AG04450 (cell line): ENCODE results near the gene CACNA1C. TPM values are rescaled to one million over a fixed set of nuclear protein-coding genes. Genes with fewer than 3 reads are reported as not detected.

ENCODE experiments used
- CTCF ChIA-PET: fragments of 300-600, 350-600 bp; formaldehyde crosslinking; extraction: SDS; loops from one replicate; lab custom pipeline; 2022; ENCODE audit warnings: antibody characterized with exemption, inconsistent platforms; lab: Charles Lee
- POLR2A ChIA-PET: fragments of 350-600 bp; formaldehyde crosslinking; extraction: SDS; loops from one replicate; lab custom pipeline; 2021; ENCODE audit warnings: antibody characterized with exemption, inconsistent platforms; lab: Yijun Ruan, JAX
- DNase-seq: peaks from one replicate; pipeline ENCODE4 v3.0.0-alpha.2; 2011; ENCODE audit warnings: low read depth, low spot score
- H3K27ac ChIP-seq: one replicate; pipeline ENCODE4 v1.5.1; 2012; ENCODE audit warnings: low read depth, low read length, control low read depth
- H3K27me3 ChIP-seq: one replicate; pipeline ENCODE4 v1.6.0; 2012; ENCODE audit warnings: low read length; ENCODE audit not compliant: control insufficient read depth, insufficient read depth
- H3K4me3 ChIP-seq: 2 replicates; pipeline ENCODE4 v1.5.1; 2011; ENCODE audit warnings: mild to moderate bottlenecking, low read depth, low read length, control low read depth
- H3K9me3 ChIP-seq: 2 replicates; pipeline ENCODE4 v1.5.1; 2012; ENCODE audit warnings: low read length; ENCODE audit not compliant: control insufficient read depth, insufficient read depth
- polyA plus RNA-seq: library from polyadenylated mRNA; depleted of rRNA; stranded (reverse); fragments of >200 nt; gene quantifications from 2 replicates; pipeline ENCODE4 v1.2.3, GENCODE V29; 2011
- TF ChIP-seq, protein P1 (sequence below): IDR thresholded peaks from 2 replicates; pipeline ENCODE4 v1.5.1; 2011; ENCODE audit warnings: low read depth, low read length, control low read depth, inconsistent platforms

Gene CACNA1C
- polyA plus RNA-seq, 1 experiment: 5.9 TPM

DNA sequence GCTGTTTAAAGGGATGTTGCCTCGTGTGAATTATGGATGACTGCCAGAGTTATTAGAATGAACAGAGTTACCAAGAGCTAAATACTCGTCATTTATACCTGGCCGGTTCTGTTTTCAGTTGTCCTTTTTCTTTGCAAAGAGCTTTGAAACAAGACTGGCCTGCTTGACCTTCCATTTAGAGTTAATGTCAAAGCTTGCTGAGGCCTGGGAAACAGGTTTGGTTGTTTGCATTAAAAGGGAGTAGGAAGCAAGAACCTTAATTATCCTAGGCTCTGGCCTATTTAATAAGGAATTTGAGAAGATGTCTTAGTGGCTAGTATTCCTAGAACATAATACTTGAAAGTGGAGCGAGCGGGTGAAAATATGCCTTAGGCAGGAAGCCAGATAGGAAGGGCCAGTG is 233.3 kb downstream of the CACNA1C start:
- Histone ChIP-seq H3K27me3 (no peaks in the 10 kb centered on the region), H3K27ac (no peak overlapping the region), H3K9me3 (no peaks in the 10 kb centered on the region), H3K4me3 (no peak overlapping the region)
- no peak for DNase-seq
- ChIA-PET POLR2A (no interaction called here), CTCF (interaction anchor here (0.6 to 4.3 kb wide), 3 partner anchors 104 to 297 kb away, joined by 3 to 28 read pairs (median 3); no protein-coding TSS in a partner anchor)
- TF ChIP-seq, protein P1, sequence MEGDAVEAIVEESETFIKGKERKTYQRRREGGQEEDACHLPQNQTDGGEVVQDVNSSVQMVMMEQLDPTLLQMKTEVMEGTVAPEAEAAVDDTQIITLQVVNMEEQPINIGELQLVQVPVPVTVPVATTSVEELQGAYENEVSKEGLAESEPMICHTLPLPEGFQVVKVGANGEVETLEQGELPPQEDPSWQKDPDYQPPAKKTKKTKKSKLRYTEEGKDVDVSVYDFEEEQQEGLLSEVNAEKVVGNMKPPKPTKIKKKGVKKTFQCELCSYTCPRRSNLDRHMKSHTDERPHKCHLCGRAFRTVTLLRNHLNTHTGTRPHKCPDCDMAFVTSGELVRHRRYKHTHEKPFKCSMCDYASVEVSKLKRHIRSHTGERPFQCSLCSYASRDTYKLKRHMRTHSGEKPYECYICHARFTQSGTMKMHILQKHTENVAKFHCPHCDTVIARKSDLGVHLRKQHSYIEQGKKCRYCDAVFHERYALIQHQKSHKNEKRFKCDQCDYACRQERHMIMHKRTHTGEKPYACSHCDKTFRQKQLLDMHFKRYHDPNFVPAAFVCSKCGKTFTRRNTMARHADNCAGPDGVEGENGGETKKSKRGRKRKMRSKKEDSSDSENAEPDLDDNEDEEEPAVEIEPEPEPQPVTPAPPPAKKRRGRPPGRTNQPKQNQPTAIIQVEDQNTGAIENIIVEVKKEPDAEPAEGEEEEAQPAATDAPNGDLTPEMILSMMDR: no peak

DNA sequence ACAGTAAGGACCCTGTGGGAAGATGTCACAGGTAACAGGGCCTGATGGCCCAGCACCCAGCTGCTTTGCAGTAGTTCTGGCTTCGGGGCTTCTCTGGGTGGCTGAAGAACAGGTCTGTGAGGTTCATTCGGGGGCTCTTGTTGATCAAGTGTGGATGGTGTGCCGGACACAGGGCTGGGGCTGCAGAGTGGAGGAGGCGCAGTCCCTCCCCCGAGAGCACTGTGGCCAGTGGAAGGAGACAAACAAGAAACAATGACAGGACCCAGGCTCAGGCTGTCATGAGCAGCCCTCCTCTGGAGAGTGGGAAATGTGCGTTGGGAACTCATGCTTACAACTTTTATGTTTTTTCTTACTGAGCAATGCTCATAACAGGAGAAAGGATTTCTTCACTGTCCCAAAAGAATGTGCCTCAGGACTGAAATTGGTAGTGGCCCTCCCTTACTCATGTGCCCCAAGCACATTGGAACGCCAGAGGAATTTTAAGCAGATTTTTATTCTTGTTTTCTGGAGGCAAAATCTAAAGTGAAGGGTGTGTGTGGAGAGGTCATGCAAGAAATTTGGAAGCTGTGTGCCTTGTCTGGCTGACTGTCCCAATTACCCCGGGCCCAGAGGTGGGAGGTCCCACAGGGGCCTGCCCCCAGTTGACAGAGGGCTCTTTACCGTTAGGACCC is 233.8 kb downstream of the CACNA1C start:
- TF ChIP-seq, protein P1: no peak
- no peak for DNase-seq
- H3K4me3 ChIP-seq: no peak overlapping the region
- POLR2A ChIA-PET: no interaction called here
- no peaks in the 10 kb centered on the region for H3K9me3 ChIP-seq
- H3K27me3 ChIP-seq: no peaks in the 10 kb centered on the region
- no peak overlapping the region for H3K27ac ChIP-seq
- CTCF ChIA-PET: interaction anchor here (0.6 to 4.3 kb wide), 3 partner anchors 105 to 297 kb away, joined by 3 to 28 read pairs (median 3); no protein-coding TSS in a partner anchor

DNA sequence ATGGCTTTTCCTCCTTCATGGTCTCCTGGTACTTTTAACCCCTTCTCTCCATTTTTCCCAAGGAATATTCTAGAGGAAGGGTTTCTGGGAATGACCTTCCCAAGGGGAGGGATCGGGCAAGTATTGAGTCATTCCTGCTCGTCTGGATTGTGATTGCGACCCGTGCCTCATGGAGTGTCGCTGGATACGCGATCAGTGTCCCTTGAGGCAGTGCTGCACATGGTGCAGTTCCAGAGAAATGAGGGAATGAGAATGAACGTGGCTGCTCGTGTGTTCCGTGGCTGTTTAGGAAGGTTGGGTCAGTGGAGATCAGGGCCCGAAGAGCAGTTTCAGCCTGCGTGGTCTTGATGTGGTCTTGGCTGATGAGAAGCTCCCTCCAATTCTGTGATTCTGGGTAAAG is 234.4 kb downstream of the CACNA1C start:
- ChIA-PET CTCF (interaction anchor here (0.7 to 1.1 kb wide), 2 partner anchors 229 to 297 kb away, joined by 3 read pairs; no protein-coding TSS in a partner anchor), POLR2A (interaction anchor here (1.7 kb wide), 1 partner anchor 22 kb away, joined by 5 read pairs; no protein-coding TSS in a partner anchor)
- TF ChIP-seq, protein P1: no peak
- no peaks in the 10 kb centered on the region for H3K9me3 ChIP-seq
- no peak overlapping the region for H3K27ac ChIP-seq
- no peak overlapping the region for H3K4me3 ChIP-seq
- no peak for DNase-seq
- no peaks in the 10 kb centered on the region for H3K27me3 ChIP-seq

- no peaks in the 10 kb centered on the region for H3K27me3 ChIP-seq
- H3K4me3 ChIP-seq: no peak overlapping the region
- TF ChIP-seq, protein P1: no peak
- no peaks in the 10 kb centered on the region for H3K9me3 ChIP-seq
- POLR2A ChIA-PET: interaction anchor here (0.7 to 1.7 kb wide), 2 partner anchors 22 to 44 kb away, joined by 3 to 5 read pairs; no protein-coding TSS in a partner anchor
- CTCF ChIA-PET: interaction anchor here (0.5 to 1.1 kb wide), 5 partner anchors 107 to 348 kb away, joined by 3 to 4 read pairs (median 3); no protein-coding TSS in a partner anchor
- H3K27ac ChIP-seq: no peak overlapping the region
- DNase-seq: no peak
Measured at GRCh38 chr12:2287589-2287988, 234.8 kb downstream of the CACNA1C start.

DNA sequence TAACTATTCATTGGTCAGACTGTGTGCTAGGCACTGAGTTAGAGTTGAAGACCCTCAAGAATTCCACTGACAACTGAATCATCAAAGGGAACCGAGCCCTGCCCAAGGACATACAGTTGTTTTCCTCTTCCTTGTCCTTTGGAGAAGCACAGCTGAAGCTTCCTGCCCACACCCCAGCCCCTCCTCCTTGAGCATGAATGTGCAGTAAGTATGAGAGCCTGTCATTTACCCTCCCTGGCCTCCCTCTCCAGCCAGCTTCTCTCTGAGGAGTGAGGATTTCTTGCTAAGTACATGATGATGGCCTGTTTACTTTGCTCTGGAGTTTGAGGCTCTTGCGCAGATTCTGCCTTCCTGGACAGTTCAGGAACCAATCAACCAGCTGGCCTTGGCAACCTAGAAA is 235.2 kb downstream of the CACNA1C start:
- ChIA-PET CTCF (interaction anchor here (0.5 to 1.1 kb wide), 5 partner anchors 107 to 348 kb away, joined by 3 to 4 read pairs (median 3); no protein-coding TSS in a partner anchor), POLR2A (interaction anchor here (0.7 to 1.7 kb wide), 2 partner anchors 23 to 44 kb away, joined by 3 to 5 read pairs; no protein-coding TSS in a partner anchor)
- TF ChIP-seq, protein P1: no peak
- Histone ChIP-seq H3K4me3 (no peak overlapping the region), H3K27me3 (no peaks in the 10 kb centered on the region), H3K9me3 (no peaks in the 10 kb centered on the region), H3K27ac (no peak overlapping the region)
- DNase-seq: no peak
